GM18868 (cell line): ENCODE results near the gene PROZ.
A peak's percentile ranks its signal among the peaks of the same experiment; 100 is the strongest.

Experiments
- ATAC-seq: cut with Tn5 transposase; IDR thresholded peaks from one replicate; pipeline ENCODE4 v1.9.1; 2021; ENCODE audit warnings: mild to moderate bottlenecking, moderate library complexity; ENCODE audit not compliant: unreplicated experiment

PROZ gene

DNA sequence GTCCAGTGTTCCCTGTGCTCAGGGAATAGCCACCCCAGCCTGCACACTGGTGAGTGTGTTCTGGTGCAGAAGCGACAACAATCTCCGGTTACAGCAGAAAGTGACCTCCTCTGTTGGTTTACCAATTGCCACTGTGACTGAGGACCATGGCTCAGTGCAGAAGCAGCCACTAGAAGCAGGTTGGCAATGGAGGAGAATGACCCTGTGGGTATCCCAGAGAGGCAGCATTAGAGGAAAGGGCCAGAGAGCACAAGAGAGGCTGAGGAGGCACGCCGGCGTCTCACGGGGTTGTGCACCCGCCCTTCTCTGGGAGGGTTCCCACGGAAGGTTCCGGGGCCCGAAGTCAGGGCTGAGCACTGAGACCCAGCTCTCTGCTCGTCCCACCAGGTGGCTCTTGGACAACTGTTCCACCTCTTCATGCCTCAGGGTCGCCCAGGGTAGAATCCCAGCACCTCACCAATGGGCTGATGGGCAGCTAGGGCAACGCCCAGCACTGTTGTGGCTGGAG, 14.0 kb downstream of the PROZ start:
- no peak for ATAC-seq

DNA sequence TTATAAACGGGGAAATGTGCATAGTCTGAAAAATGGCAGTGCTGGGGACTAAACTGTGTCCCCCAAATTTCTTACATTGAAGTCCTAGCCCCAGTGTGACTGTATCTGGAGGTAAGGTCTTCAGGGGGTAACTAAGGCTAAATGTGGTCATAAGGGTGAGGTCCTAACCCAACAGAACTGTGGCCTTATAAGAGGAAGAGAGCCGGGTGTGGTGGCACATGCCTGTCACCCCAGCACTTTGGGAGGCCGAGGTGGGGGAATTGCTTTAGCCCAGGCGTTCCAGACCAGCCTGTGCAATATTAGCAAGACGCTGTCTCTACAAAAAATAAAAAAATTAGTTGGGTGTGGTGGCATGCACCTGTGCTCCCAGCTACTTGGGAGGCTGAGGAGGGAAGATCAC, 17.8 kb downstream of the PROZ start:
- no peak for ATAC-seq

DNA sequence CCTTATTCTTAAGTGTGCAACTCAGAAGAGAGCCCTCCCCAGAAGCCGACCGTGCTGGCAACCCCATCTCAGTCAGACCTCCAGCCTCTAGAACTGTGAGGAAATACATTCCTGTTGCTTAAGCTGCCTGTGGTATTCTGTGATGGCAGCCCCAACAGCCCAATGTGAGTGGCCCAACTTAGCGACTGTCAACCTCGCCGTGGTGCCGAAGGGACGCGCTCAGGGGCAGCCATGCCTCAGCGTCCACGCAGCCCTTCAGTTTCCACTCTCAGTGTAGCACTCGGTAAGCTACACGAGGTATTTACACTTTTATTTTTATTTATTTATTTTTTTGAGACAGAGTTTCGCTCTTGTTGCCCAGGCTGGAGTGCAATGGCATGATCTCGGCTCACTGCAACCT, 18.4 kb downstream of the PROZ start:
- no peak for ATAC-seq

GRCh38 chr13:113178070-113178895, 19.8 kb downstream of the PROZ start:
- ATAC-seq = no peak

GRCh38 chr13:113178896-113179167, 20.4 kb downstream of the PROZ start:
- ATAC-seq = no peak

- ATAC-seq = no peak
Observed at GRCh38 chr13:113179374-113180230, 21.2 kb downstream of the PROZ start.

DNA sequence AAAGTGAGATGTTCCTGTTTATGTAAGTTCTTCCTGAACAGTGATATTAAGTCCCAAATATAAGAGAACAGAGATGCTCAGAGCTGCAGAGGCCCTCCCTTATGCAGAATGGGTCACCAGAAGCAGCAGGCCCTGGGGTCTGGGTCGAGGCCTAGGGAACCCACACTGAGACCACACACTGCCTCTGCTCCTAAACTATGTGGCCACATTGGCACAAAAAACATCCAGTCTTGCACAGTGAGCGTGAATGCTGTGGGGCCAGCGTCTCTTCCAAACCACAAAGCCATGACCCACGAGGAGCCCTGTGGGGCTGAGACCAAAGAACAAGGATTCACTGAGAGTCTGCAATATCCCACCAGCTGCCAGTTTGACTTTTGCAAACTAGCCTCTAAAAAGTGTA, 23.6 kb downstream of the PROZ start:
- ATAC-seq = no peak

GRCh38 chr13:113183450-113184129, 25.1 kb downstream of the PROZ start:
- no peak for ATAC-seq

GRCh38 chr13:113184568-113185440, 26.4 kb downstream of the PROZ start:
- ATAC-seq = no peak

DNA sequence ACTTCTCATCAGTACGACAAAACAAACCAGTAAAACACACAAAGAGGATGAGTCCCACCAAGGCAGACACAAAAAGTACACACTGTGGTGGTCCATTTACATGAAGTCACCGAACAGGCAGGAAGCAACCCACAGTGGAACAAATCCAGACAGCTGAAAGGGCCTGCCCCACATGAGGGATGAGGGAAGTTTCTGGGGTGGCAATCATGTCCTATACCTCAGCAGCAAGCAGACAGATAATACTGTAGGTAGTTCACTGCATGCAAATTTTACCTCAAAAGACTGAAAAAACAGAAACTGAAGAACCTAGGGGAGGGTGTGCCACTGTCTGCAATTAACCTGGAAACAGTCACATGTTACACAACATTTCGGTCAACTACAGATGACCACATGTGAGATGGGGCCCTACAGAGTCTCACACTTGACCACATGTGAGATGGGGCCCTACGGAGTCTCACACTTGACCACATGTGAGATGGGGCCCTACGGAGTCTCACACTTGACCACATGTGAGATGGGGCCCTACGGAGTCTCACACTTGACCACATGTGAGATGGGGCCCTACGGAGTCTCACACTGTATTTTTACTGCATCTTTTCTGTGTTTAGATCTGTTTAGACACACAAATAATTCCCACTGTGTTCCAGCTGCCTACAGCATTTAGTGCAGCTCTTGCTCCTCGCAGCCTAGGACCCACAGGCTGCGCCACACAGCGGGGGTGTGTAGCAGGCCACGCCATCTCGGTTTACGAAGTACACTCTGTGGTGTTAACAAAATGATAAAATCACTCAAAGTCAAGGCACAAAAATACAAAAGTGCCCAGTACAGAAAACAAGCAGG, 27.8 kb downstream of the PROZ start:
- ATAC-seq = peak; percentile 64

- ATAC-seq = no peak
Observed at GRCh38 chr13:113187263-113187669, 28.8 kb downstream of the PROZ start.

GRCh38 chr13:113187883-113188665, 29.6 kb downstream of the PROZ start:
- no peak for ATAC-seq

- ATAC-seq = no peak
Observed at GRCh38 chr13:113190181-113190580, 31.7 kb downstream of the PROZ start.

DNA sequence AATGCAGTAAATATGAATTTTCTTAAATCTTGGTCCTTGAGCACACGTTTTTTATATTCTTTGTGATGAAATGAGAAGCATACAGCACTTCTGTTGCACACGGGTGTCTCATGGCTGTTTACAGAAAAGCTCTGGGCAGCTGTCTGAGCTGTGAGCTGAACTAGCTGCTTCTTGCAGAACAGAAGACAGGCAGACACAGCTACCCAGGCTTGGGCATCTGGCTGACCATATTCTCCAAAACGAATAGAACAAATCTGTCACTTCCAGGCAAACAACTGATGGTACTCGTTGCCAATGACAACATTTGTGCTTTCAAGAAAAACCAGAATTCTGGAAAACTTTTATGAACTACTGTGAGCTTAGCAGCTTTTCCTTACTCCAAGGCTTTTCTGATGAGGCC, 33.8 kb downstream of the PROZ start:
- no peak for ATAC-seq

DNA sequence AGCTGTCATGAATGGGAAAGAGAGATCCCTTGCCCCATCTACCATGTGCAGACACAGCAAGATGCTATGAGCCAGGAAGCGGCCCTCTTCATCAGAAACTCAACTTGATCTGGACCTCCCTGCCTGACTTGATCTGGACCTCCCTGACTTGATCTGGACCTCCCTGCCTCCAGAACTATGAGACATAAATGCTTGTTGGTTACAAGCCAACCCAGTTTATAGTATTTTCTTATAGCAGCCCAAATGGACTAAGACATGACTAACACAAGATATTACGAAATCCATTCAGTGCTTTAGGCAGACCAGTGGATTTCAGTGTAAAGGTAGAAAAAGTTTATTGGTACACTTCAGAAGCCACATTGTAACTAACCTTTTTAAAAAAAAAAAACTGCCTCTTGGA, 34.5 kb downstream of the PROZ start:
- ATAC-seq = no peak

DNA sequence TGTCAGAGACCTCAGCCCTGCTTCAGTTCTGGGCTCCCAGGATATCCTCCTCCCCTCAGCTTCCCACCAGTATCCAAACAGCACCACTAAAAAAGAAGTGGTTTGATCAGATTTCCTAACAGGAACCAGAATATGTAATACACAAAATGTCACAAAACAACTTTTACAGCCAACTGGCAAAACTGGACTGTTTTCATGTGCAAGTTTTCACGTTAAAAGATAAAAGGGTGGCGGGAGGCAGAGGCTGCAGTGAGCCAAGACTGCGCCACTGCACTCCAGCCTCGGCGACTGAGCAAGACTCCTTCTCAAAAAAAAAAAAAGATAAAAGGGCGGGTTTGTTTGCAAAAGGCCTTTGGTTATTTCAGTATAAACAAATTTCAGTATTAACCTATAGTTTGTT, 36.9 kb downstream of the PROZ start:
- ATAC-seq = no peak

GRCh38 chr13:113196970-113197737, 38.7 kb downstream of the PROZ start:
- no peak for ATAC-seq

DNA sequence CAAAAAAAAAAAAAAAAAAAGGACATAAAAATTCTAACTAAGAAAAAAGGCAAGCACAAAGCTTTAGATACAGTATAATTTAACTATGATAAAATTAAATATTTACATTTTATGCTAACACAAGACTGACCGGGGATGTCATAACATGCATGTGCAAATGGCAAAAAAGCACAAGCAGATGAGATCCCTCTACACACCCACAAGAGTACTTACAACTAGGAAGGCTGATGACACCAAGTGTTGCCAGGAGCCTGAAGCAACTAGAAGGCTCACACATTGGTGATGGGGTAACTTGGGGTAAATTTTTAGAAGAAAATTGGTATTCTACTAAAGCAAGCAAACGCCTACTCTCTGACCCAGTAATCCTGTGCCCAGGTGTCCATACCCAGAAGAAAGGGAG, 43.4 kb downstream of the PROZ start:
- ATAC-seq = no peak
